ENCODE measurements around the gene CRISPLD2.
A peak's percentile ranks its signal among the peaks of the same experiment; 100 is the strongest.
"Not testable (repeated sequence)": the region's sequence is repeated elsewhere in the genome, so short reads cannot be mapped to it uniquely, and the experiment has no call there.

The CRISPLD2 gene

DNA sequence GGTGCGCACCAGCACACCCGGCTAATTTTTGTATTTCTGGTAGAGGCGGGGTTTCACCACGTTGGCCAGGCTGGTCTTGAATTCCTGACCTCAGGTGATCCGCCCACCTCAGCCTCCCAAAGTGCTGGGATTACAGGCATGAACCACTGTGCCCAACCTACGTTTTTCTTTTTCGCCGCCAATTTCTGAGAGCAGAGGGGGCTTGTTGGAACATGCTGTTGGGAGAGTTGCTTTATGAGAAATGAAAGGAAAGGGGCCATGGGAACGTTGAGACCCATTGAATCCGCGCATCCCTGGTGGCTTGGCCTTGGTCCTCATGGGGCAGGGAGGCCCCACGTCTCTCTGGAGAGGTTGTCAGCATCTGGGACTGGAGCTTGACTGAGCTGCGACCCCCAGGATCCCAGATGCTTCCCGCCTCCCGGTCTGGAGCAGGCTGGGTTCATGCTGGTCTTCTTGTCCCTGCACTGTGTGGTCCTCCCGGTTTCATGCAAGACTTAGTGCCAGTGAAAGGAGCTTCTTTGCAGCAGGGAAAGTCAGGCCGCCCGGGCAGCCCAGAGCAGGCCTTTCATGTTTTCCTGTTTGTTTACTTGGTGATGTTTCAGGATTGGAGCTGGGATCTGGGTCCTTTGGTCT lies 22.8 kb downstream of the CRISPLD2 start:
- DNase-seq = peak; percentile 64

GRCh38 chr16:84843149-84844048 lies 23.6 kb downstream of the CRISPLD2 start:
- DNase-seq = peak; percentile 26

DNA sequence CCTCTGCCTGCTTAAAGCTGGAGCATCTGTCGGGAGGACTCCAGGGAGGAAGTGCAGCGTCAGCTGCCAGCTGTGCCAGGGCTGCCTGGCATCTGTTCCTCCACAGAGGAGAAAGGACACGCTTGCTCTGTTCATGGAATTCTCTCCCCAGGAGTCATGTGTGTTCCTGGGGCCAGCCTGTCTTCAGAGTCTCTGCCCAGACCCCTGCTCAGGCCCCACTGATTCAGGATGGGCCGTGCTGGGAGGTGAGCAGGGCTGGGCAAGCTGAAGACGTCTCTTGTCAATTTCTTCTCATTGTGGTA lies 24.2 kb downstream of the CRISPLD2 start:
- DNase-seq = peak; percentile 92

GRCh38 chr16:84844559-84845495 lies 25.0 kb downstream of the CRISPLD2 start:
- DNase-seq = peak; percentile 7

DNA sequence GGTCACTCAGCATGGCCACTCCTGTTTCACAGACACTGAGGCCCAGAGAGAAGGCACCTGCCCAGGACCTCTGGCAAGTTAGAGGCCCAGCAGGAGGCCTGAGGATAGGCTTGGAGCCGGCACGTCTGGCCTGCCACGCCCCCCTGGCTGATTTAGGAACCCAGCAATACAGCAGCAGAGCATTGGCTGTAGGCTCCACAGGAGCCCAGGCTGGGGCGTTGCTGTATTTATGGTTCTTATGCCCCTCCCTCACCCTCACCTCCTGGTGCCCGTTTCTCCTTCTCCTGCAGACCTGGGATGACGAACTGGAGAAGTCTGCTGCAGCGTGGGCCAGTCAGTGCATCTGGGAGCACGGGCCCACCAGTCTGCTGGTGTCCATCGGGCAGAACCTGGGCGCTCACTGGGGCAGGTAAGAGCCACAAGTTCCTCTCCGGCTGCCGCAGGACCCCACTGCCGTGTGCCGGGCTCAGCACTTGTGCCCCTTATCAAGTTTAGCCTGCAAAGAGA lies 25.8 kb downstream of the CRISPLD2 start:
- DNase-seq = peak; percentile 71

DNA sequence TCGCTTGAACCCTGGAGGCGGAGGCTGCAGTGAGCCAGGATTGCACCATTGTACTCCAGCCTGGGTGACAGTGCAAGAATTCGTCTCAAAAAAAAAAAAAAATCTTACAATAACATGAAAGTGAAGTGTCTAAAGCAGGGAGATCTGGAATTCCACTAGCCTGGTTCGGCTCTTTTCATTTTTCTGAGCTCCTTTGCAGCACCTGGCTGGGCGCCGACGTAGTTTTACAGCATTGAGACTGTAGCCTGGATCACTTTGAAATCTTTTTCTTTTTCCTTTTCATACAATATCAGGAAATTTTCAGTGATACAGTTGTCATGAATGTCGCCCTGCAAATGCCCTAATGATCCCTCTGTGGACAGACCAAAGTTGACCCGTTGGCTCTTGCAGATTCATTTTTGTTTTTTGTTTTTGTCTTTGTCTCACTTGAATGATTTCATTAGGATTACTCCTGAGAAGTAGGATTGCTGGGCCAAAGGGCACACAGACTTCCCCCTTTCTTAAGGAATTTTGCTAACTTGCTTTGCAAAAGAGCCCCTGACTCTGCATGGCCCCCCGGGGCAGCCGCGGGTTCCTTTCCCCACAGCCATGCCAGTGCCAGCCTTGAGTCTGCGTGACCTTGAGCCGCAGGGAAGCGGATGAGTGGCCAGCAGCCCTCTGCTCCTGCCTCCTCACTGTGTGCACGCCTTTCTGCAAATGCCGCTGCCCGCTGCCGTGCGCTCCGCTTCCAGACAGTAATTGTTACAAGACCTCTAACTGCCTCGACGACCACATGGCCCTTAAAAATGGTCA lies 28.0 kb downstream of the CRISPLD2 start:
- DNase-seq = no peak

DNA sequence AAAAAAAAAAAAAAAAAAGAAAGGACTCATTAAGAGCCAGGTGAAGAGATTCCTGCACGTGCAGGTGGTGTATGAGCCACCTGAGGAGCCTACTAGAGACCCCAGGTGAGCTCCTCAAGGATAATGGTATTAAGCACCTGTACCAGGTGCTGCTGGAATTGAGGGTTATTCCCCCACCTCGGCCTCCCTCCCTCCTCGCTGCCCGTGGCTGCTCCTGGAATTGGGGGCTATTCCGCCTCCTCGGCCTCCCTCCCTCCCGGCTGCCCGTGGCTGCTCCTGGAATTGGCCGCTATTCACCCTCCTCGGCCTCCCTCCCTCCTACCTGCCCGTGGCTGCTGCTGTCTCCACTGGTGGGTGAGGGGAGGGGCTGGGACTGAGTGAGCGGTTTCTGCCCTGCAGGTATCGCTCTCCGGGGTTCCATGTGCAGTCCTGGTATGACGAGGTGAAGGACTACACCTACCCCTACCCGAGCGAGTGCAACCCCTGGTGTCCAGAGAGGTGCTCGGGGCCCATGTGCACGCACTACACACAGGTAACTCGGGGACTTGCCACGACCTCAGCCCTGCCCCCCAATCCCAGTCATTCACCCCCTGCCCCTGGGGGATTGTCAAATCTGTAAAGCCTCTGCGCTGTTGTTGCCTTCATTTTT lies 29.3 kb downstream of the CRISPLD2 start:
- DNase-seq = peak; percentile 24

DNA sequence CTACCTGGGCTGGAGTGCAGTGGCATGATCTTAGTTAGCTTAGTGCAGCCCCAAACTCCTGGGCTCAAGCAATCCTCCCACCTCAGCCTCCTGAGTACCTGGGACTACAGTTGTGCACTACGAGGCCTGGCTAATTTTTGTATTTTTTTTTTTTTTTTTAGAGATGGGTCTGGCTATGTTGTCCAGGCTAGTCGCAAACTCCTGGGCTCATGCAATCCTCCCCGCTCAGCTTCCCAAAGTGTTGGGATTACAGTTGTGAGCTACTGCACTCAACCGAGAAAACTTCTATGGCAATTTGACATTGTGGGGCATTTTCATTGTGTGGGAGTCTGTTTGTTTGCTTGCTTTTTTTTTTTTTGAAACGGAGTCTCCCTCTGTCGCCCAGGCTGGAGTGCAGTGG lies 30.0 kb downstream of the CRISPLD2 start:
- DNase-seq = no peak

DNA sequence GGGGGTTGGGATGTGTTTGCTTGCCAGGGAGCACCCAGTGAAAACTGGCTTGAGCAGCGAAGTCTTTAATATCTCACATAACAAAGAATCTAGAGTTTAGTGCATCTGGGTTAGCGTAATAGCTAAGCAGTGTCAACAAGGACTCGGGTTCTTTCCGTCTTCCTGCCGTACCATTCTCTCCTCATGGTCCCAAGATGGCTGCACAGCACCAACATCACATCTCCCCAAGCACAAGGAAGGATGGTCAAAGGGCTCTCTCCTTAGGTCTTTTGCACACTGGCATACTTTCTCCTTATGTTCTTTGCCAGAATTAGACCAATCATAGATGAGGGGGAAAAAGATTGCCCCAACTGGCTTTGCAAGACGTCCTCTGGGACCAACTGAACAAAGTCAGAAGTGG lies 30.9 kb downstream of the CRISPLD2 start:
- no peak for DNase-seq

- peak; percentile 95 for DNase-seq
These were observed 31.7 kb downstream of the CRISPLD2 start for GRCh38 chr16:84851192-84852127.

GRCh38 chr16:84853534-84853933 lies 33.7 kb downstream of the CRISPLD2 start:
- no peak for DNase-seq

DNA sequence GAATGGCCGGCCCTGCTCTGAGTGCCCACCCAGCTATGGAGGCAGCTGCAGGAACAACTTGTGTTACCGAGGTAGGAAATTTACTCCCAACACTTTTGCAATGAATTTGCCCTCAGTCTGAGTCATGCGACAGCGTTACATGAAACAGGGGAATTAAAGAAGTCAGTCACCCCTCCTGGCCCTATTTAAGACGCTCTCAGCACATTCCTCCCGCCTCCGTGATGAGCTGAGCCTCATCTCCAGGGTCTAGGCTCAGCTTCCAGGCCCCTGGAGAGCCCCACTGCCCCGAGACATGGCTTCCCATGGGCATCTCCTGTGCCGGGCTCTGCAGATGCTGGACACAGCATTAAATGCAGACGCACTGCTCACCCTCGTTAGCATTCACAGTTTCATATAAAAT lies 35.0 kb downstream of the CRISPLD2 start:
- no peak for DNase-seq

GRCh38 chr16:84855435-84856202 lies 35.8 kb downstream of the CRISPLD2 start:
- DNase-seq = not testable (repeated sequence)

DNA sequence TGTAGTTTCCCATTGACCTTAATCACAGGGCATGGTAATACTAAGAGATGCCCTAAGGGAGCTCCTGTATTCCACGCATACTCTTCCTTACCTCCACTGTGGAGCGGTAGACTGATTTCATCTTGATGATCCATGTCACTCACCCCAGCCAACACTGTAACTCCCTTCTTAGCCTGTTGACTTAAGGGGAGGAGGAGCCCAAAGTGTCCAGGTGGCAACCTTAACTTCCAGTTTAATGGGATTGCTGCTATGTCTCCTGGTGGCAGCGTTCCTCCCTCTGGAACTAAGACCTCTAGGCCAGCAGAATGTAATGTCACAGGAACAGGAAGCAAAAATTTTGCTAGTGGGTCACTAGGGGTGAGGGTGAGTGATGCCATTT lies 36.4 kb downstream of the CRISPLD2 start:
- peak; percentile 15 for DNase-seq

- not testable (repeated sequence) for DNase-seq
These were observed 37.0 kb downstream of the CRISPLD2 start for GRCh38 chr16:84856811-84857210.

DNA sequence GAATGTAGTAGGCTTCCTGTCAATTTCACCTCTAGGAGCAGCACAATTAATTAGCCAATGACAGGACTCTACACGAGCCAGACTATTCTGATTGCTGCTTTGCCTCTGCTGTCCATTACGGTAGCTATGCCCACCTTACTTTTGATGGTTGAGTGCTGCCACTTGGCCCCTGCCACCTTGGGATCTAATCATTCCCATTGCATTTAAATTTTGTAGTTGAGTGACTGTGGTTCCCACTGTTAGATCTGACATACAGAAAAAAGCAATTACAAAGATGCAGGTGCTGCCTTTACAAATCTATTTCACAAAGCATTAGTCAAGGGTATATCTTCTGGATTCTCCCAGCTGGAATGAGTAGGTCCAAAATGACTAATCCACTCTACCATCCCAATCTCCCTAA lies 39.9 kb downstream of the CRISPLD2 start:
- DNase-seq = no peak

- no peak for DNase-seq
These were observed 40.6 kb downstream of the CRISPLD2 start for GRCh38 chr16:84860383-84860782.

DNA sequence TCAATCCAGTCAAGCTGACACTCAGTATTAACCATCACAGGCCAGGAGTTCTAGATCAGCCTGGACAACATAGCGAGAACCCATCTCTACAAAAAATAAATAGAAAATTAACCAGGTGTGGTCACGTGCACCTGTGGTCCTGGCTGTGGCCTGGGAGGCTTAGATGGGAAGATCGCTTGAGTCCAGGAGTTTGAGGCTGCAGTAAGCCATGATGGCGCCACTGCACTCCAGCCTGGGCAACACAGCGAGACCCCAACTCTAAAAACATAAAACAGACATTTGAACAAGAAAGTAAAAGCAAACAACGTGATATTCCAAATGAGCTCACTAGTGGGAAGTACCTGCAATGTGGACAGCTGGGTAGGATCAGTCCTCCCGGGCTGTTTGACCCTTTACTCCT lies 41.9 kb downstream of the CRISPLD2 start:
- no peak for DNase-seq

DNA sequence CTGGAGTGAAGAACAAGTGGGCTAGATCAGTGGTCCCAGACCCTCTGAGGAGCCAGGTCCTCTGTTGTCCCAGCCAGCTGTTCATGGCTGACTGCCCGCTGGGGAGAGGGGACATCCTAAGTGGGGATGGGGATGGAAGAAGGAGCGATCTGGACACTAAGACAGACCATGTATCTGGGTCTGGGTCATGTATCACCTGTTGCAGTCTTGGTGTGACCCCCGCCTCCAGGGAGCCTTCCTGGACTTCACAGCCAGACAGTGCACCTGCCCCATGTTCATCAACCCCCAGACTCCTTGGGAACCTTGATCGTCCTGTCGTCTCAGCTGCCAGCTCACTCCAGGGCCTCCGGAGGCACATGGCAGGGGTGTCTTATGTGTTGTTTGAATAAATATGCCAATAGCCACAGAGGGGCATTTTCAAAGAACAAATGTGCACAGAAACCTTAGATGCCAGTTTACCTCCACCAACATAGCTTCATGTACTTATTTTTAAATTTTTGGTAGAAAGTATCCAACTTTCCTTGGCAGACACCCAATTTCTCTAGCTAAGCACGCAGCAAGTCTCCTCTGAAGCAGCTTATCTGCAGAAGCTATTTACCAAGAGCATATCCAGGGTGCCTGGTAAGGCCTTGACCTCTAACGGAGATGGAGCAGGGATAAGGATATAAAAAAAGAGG lies 43.2 kb downstream of the CRISPLD2 start:
- DNase-seq = no peak
